NB4 (cell line): Measurements from ENCODE around the gene EMC8.

Experiments
- MYC ChIP-seq: IDR thresholded peaks from 2 replicates; pipeline ENCODE4 v1.6.1; 2011; ENCODE audit warnings: low read depth, low read length
- POLR2A ChIP-seq: IDR thresholded peaks from 2 replicates; pipeline ENCODE4 v1.6.1; 2011; ENCODE audit warnings: mild to moderate bottlenecking; ENCODE audit not compliant: insufficient read length; ENCODE audit errors: extremely low read depth
- TF ChIP-seq, protein P1 (sequence below): IDR thresholded peaks from one replicate; pipeline ENCODE4 v1.5.1; 2012; ENCODE audit warnings: low read depth, low read length

GRCh38 chr16:85746460-85747215 is 52.7 kb downstream of the EMC8 start:
- TF ChIP-seq, protein P1, sequence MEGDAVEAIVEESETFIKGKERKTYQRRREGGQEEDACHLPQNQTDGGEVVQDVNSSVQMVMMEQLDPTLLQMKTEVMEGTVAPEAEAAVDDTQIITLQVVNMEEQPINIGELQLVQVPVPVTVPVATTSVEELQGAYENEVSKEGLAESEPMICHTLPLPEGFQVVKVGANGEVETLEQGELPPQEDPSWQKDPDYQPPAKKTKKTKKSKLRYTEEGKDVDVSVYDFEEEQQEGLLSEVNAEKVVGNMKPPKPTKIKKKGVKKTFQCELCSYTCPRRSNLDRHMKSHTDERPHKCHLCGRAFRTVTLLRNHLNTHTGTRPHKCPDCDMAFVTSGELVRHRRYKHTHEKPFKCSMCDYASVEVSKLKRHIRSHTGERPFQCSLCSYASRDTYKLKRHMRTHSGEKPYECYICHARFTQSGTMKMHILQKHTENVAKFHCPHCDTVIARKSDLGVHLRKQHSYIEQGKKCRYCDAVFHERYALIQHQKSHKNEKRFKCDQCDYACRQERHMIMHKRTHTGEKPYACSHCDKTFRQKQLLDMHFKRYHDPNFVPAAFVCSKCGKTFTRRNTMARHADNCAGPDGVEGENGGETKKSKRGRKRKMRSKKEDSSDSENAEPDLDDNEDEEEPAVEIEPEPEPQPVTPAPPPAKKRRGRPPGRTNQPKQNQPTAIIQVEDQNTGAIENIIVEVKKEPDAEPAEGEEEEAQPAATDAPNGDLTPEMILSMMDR = no peak
- TF ChIP-seq POLR2A = no peak
- no peak for TF ChIP-seq MYC
